GM12878 (cell line): ENCODE data around the gene GALNT9. TPM values are rescaled to one million over a fixed set of nuclear protein-coding genes. Genes with fewer than 3 reads are reported as not detected.

Source experiments
- ATAC-seq: fragments of 200-7000 bp; cut with Tn5 transposase; 3 replicates; pipeline ENCODE4 v1.9.1; 2020; ENCODE audit warnings: mild to moderate bottlenecking, moderate library complexity
- BruUV-seq: library from RNA; stranded (reverse); fragments of 400-500 nt; replicated peaks from 2 replicates; lab custom pipeline; 2021; lab: Mats Ljungman, UMichigan
- CTCF ChIA-PET: fragments of 300-600 bp; sonication (Branson Sonifier 250); formaldehyde crosslinking; extraction: SDS; loops from one replicate; lab custom pipeline; 2021; ENCODE audit warnings: inconsistent platforms; lab: Yijun Ruan, JAX
- POLR2A ChIA-PET: fragments of 350-600 bp; formaldehyde crosslinking; extraction: SDS; loops from one replicate; lab custom pipeline; 2021; ENCODE audit warnings: inconsistent platforms; lab: Charles Lee
- RAD21 ChIA-PET: fragments of 300-600 bp; sonication (Branson Sonifier 250); formaldehyde crosslinking; loops from one replicate; lab custom pipeline; 2023; ENCODE audit warnings: antibody characterized with exemption; ENCODE audit not compliant: unreplicated experiment; lab: Charles Lee
- SMC1A ChIA-PET: fragments of 300-600 bp; sonication (Branson Sonifier 250); formaldehyde crosslinking; loops from one replicate; lab custom pipeline; 2023; ENCODE audit not compliant: unreplicated experiment, uncharacterized antibody; lab: Charles Lee
- DNase-seq: peaks from one replicate; pipeline ENCODE4 v3.0.0-alpha.2; 2011; ENCODE audit warnings: low read depth, low spot score
- FAIRE-seq: peaks from 3 replicates; lab custom pipeline; 2011; peaks lifted over from hg19 to GRCh38; lab: Jason Lieb, UNC
- H2AFZ ChIP-seq: 2 replicates; pipeline ENCODE4 v1.6.0; 2011; ENCODE audit warnings: low read depth, low read length, control low read depth; ENCODE audit not compliant: control insufficient read depth
- H3K27ac ChIP-seq: 2 replicates; pipeline ENCODE4 v1.5.1; 2011; ENCODE audit warnings: control low read depth; ENCODE audit not compliant: control insufficient read depth, insufficient read depth
- H3K27me3 ChIP-seq, 2 experiments: replicated peaks in 1 of 2; 2 replicates each; pipeline versions ENCODE4 v1.6.0 to v1.6.1; 2011; ENCODE audit warnings: low read length in 1 of 2; ENCODE audit not compliant: control insufficient read depth in 2 of 2, insufficient read depth in 2 of 2
- H3K36me3 ChIP-seq, 2 experiments: 2 replicates each; pipeline ENCODE4 v1.5.1; 2011; ENCODE audit warnings: low read length in 1 of 2; ENCODE audit not compliant: control insufficient read depth in 2 of 2, insufficient read depth in 2 of 2
- H3K4me1 ChIP-seq: 2 replicates; pipeline ENCODE4 v1.6.1; 2011; ENCODE audit warnings: mild to moderate bottlenecking, low read length, moderate library complexity, mixed read lengths; ENCODE audit not compliant: control insufficient read depth, insufficient read depth
- H3K4me2 ChIP-seq: 2 replicates; pipeline ENCODE4 v1.6.0; 2011; ENCODE audit warnings: control low read depth; ENCODE audit not compliant: control insufficient read depth, insufficient read depth
- H3K4me3 ChIP-seq: fragments of 200-600 bp; sonication (generic); 2 replicates; pipeline ENCODE4 v1.5.1; 2016
- H3K79me2 ChIP-seq: 2 replicates; pipeline ENCODE4 v1.6.0; 2011; ENCODE audit warnings: low read length; ENCODE audit not compliant: control insufficient read depth, insufficient read depth
- H3K9ac ChIP-seq: 2 replicates; pipeline ENCODE4 v1.8.0; 2011; ENCODE audit warnings: low read length, control low read depth, mixed read lengths; ENCODE audit not compliant: control insufficient read depth, insufficient read depth
- H3K9me3 ChIP-seq: replicated peaks from 3 replicates; pipeline ENCODE4 v1.5.1; 2011; ENCODE audit warnings: mild to moderate bottlenecking, low read length; ENCODE audit not compliant: control insufficient read depth, insufficient read depth
- H4K20me1 ChIP-seq: 2 replicates; pipeline ENCODE4 v1.6.0; 2011; ENCODE audit not compliant: control insufficient read depth, insufficient read depth
- BACH1 ChIP-seq: fragments of 450-650 bp; IDR thresholded peaks from 2 replicates; pipeline ENCODE4 v1.6.1; 2017; ENCODE audit warnings: mild to moderate bottlenecking, borderline replicate concordance
- CBX5 ChIP-seq: sonication (generic); IDR thresholded peaks from 2 replicates; pipeline ENCODE4 v1.6.1; 2016; ENCODE audit warnings: low read depth, moderate library complexity, mild to moderate bottlenecking, inconsistent platforms
- IRF3 ChIP-seq: fragments of 450-650 bp; IDR thresholded peaks from 2 replicates; pipeline ENCODE4 v1.6.1; 2014; ENCODE audit warnings: mild to moderate bottlenecking
- KDM1A ChIP-seq: fragments of 200-600 bp; sonication (generic); IDR thresholded peaks from 2 replicates; pipeline ENCODE4 v1.6.1; 2016; ENCODE audit warnings: borderline replicate concordance
- NFXL1 ChIP-seq: fragments of 450-650 bp; IDR thresholded peaks from 2 replicates; pipeline ENCODE4 v1.6.1; 2017; ENCODE audit warnings: antibody characterized with exemption, mild to moderate bottlenecking, borderline replicate concordance
- NR2C2 ChIP-seq: IDR thresholded peaks from 2 replicates; pipeline ENCODE4 v1.6.1; 2011; ENCODE audit warnings: borderline replicate concordance, low read depth; ENCODE audit not compliant: control insufficient read depth, insufficient read length
- RAD21 ChIP-seq: IDR thresholded peaks from 2 replicates; pipeline ENCODE4 v1.6.1; 2011; ENCODE audit warnings: mild to moderate bottlenecking, low read depth, low read length, moderate library complexity; ENCODE audit not compliant: insufficient read depth
- RBBP5 ChIP-seq: fragments of 200-600 bp; sonication (generic); conservative IDR thresholded peaks from 2 replicates; pipeline ENCODE4 v1.6.1; 2016
- RUNX3 ChIP-seq: IDR thresholded peaks from 2 replicates; pipeline ENCODE4 v1.6.1; 2012; ENCODE audit warnings: low read length, inconsistent platforms
- SMAD1 ChIP-seq: fragments of 450-650 bp; IDR thresholded peaks from 2 replicates; pipeline ENCODE4 v1.6.1; 2018; ENCODE audit warnings: mild to moderate bottlenecking, low read depth; ENCODE audit not compliant: partially characterized antibody
- SMARCA5 ChIP-seq: fragments of 450-650 bp; IDR thresholded peaks from 2 replicates; pipeline ENCODE4 v1.6.1; 2017; ENCODE audit warnings: mild to moderate bottlenecking
- ZNF622 ChIP-seq: fragments of 450-650 bp; IDR thresholded peaks from 2 replicates; pipeline ENCODE4 v1.6.1; 2017; ENCODE audit warnings: mild to moderate bottlenecking, inconsistent platforms
- WGBS: methylation state at CpG from one replicate; pipeline ENCODE4 v1.1.6; 2016; ENCODE audit warnings: low lambda C conversion rate; ENCODE audit not compliant: insufficient replicate concordance, insufficient coverage; ENCODE audit errors: missing lambda C conversion rate; 5-methylcytosine and 5-hydroxymethylcytosine counted together
- in situ Hi-C: fragments of 300-500 bp; cut with MboI; formaldehyde crosslinking; loops from 9 replicates; pipeline ENCODE4 v1.14.3; 2018; ENCODE audit warnings: mixed read lengths
- intact Hi-C: fragments of 100-400 bp; cut with micrococcal nuclease; formaldehyde crosslinking; loops from one replicate; pipeline ENCODE4 v1.14.2; 2022; ENCODE audit not compliant: unreplicated experiment
- polyA plus RNA-seq, 11 experiments: library from polyadenylated mRNA; depleted of rRNA in 4 of 11; unstranded in 6 of 11; stranded (reverse) in 5 of 11; fragments of >200 nt; fragmentation: Nextera tagmentation in 4 of 11; fragmentation: Illumina TruSeq in 1 of 11; extraction: Ambion mirVana in 4 of 11; extraction: Trizol in 1 of 11; gene quantifications; 1 replicate in 1 of 11; 2 replicates in 10 of 11; pipeline versions ENCODE4 v1.2.1 to v1.2.3, GENCODE V29; 2011 to 2016; ENCODE audit warnings: inconsistent platforms in 2 of 11, missing spikeins in 2 of 11, low read depth in 1 of 11
- total RNA-seq, 4 experiments: library from RNA; depleted of rRNA in 3 of 4; stranded (reverse); fragments of >200 nt in 3 of 4; fragmentation: Illumina TruSeq in 1 of 4; extraction: Trizol in 1 of 4; gene quantifications; 2 replicates each; pipeline versions ENCODE4 v1.2.1 to v1.2.3, GENCODE V29; 2013 to 2021

GALNT9 gene
- total and polyA plus RNA-seq, 10 of the 15 experiments (the other 5 are each of a cell fraction or from before 2014, with no cell fraction given): 0.04 TPM; not detected in 9

- ChIA-PET POLR2A (no interaction called here), RAD21 (no interaction called here), CTCF (no interaction called here), SMC1A (no interaction called here)
- Histone ChIP-seq H3K9me3 (no peaks in the 10 kb centered on the region; the same call in 2 of the 3 replicates), H3K27me3 (peaks cover 0 to 5% of the 10 kb centered on the region in 2 experiments; a peak in 3 of 4 replicates), H2AFZ (no peak overlapping the region), H3K27ac (no peak overlapping the region), H3K4me1 (no peaks in the 10 kb centered on the region), H3K79me2 (no peaks in the 10 kb centered on the region), H4K20me1 (no peaks in the 10 kb centered on the region), H3K4me2 (no peak overlapping the region), H3K9ac (no peak overlapping the region), H3K4me3 (no peak overlapping the region), H3K36me3 (no peaks in the 10 kb centered on the region)
- 57% methylated on average over 39 of the region's 42 CpGs for WGBS
- intact Hi-C loops (no loop called here), in situ Hi-C loops (no loop called here)
- no TSS peak for BruUV-seq
- TF ChIP-seq NR2C2: no peak
- no peak for TF ChIP-seq SMAD1
- TF ChIP-seq ZNF622: no peak
- TF ChIP-seq SMARCA5: no peak
- FAIRE-seq: no peak
- no peak for DNase-seq
- no peak for ATAC-seq
These were observed 126.3 kb downstream of the GALNT9 start for GRCh38 chr12:132202929-132203721.

DNA sequence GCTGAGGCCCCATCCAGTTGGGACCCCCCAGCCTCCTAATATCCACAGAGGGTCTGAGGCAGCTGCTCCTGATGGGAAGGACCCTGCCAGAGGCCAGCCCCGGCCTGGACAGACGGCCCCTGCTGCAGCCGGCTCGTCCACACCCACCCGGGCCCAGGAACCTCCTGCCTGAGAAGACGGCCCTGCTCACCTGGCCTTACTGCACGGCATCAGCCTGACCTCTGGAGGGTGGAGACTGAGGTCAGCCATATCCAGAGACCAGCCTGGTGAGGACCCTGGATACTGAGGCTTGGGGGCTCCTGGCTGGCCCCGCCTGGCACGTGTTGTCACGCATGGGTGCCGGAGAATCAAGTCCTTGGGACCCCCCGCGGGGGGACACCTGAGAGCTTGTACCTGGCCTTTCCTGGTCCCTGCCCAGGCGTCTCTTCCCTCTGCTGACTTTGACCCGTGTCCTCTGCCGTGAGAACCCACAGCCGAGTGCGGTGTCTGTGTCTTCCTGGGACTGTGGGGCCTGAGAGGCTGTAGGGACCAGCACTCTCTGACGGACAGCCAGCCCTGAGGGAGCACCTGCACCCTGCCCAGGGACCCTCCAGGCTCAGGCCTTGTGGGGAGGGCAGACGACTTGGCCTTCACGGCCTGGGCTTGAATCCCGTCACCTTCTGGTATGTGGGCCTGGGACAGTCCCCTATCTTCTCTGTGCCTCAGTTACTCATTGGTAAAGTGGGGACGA is 127.8 kb downstream of the GALNT9 start:
- intact Hi-C loops (no loop called here), in situ Hi-C loops (no loop called here)
- 44% methylated on average over 23 of the region's 23 CpGs for WGBS
- FAIRE-seq (no peak), DNase-seq (no peak), ATAC-seq (no peak)
- no peaks in the 10 kb centered on the region for H3K36me3 ChIP-seq
- SMC1A ChIA-PET: no interaction called here
- no TSS peak for BruUV-seq
- no peak overlapping the region for H2AFZ ChIP-seq
- H3K27me3 ChIP-seq: peaks cover 0 to 5% of the 10 kb centered on the region in 2 experiments; a peak in 3 of 4 replicates
- H3K9ac ChIP-seq: no peak overlapping the region
- H3K79me2 ChIP-seq: no peaks in the 10 kb centered on the region
- no peaks in the 10 kb centered on the region for H4K20me1 ChIP-seq
- no peak overlapping the region for H3K4me3 ChIP-seq
- no peaks in the 10 kb centered on the region for H3K9me3 ChIP-seq
- POLR2A ChIA-PET: no interaction called here
- H3K4me2 ChIP-seq: no peak overlapping the region
- no peak overlapping the region for H3K27ac ChIP-seq
- CTCF ChIA-PET: no interaction called here
- RAD21 ChIA-PET: no interaction called here
- no peaks in the 10 kb centered on the region for H3K4me1 ChIP-seq
- TF ChIP-seq RUNX3: no peak
- no peak for TF ChIP-seq IRF3
- TF ChIP-seq RBBP5: no peak
- no peak for TF ChIP-seq CBX5
- no peak for TF ChIP-seq NFXL1
- no peak for TF ChIP-seq KDM1A
- no peak for TF ChIP-seq RAD21
- no peak for TF ChIP-seq BACH1
